HEK293 (cell line): ENCODE results near the gene JPH2.

Experiments used
- CTCF ChIP-seq: fragments of 450-650 bp; formaldehyde crosslinking; IDR thresholded peaks from 2 replicates; pipeline ENCODE4 v1.5.1; 2016; ENCODE audit warnings: missing biosample characterization, missing genetic modification characterization
- IKZF3 ChIP-seq: fragments of 450-650 bp; IDR thresholded peaks from 2 replicates; pipeline ENCODE4 v1.5.0; 2018; ENCODE audit warnings: missing biosample characterization, mild to moderate bottlenecking, missing genetic modification characterization, moderate library complexity
- MEIS1 ChIP-seq: sonication (generic); formaldehyde crosslinking; IDR thresholded peaks from 2 replicates; pipeline ENCODE4 v1.8.1; 2022; ENCODE audit warnings: missing genetic modification reagents, mild to moderate bottlenecking, borderline replicate concordance
- RBAK ChIP-seq: fragments of 450-650 bp; formaldehyde crosslinking; IDR thresholded peaks from 2 replicates; pipeline ENCODE4 v1.5.1; 2016; ENCODE audit warnings: missing biosample characterization, missing genetic modification characterization
- REST ChIP-seq: fragments of 450-650 bp; formaldehyde crosslinking; IDR thresholded peaks from 2 replicates; pipeline ENCODE4 v1.5.1; 2016; ENCODE audit warnings: missing biosample characterization, missing genetic modification characterization
- YY1 ChIP-seq: fragments of 450-650 bp; formaldehyde crosslinking; IDR thresholded peaks from 2 replicates; pipeline ENCODE4 v1.5.1; 2018; ENCODE audit warnings: missing biosample characterization, missing genetic modification characterization
- ZBTB21 ChIP-seq: fragments of 450-650 bp; formaldehyde crosslinking; IDR thresholded peaks from 2 replicates; pipeline ENCODE4 v1.5.1; 2017; ENCODE audit warnings: missing biosample characterization, missing genetic modification characterization
- ZNF670 ChIP-seq: fragments of 450-650 bp; formaldehyde crosslinking; IDR thresholded peaks from 2 replicates; pipeline ENCODE4 v1.5.1; 2016; ENCODE audit warnings: missing biosample characterization, missing genetic modification characterization, low read depth
- ZSCAN30 ChIP-seq: fragments of 450-650 bp; IDR thresholded peaks from 2 replicates; pipeline ENCODE4 v1.5.1; 2018; ENCODE audit warnings: missing biosample characterization, mild to moderate bottlenecking, missing genetic modification characterization, moderate library complexity

DNA sequence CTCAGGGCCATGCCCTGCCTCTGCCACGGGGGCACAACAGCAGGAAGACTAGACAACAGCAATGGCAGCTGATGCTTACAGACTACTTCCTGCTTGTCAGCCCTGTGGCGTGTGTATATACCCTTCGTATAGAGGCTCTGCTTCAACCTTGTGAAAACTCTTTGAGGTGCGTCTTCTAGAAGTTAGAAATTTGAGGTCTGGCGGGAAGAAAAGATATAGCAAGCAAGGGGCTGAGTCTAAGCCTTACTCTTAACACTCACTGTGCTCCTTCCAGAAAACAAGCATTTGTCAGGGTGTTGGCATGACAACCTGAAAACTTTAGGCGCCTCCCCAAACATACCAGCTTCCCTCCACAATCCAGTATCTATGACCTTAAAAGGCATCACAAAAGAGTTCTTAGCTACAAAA is 33.3 kb downstream of the JPH2 start:
- no peak for TF ChIP-seq REST (tag by site-specific recombination)
- no peak for TF ChIP-seq CTCF (tag by site-specific recombination)
- TF ChIP-seq RBAK (tag by site-specific recombination), result no peak
- no peak for TF ChIP-seq ZBTB21 (tag by site-specific recombination)
- no peak for TF ChIP-seq MEIS1
- TF ChIP-seq ZSCAN30 (tag by site-specific recombination), result no peak
- no peak for TF ChIP-seq IKZF3
- no peak for TF ChIP-seq ZNF670
- no peak for TF ChIP-seq YY1
